ENCODE data around the gene CALD1.

- TF ChIP-seq PATZ1 (CRISPR knock-in tag; IDR thresholded peaks at IDR 0.05; ENCODE audit: borderline replicate concordance) (no peak), CSDC2 (CRISPR knock-in tag; IDR thresholded peaks at IDR 0.05) (peak; percentile 47; the same call in 1 of the 2 replicates), ZNF8 (CRISPR knock-in tag; IDR thresholded peaks at IDR 0.05) (no peak), CREB5 (CRISPR knock-in tag; IDR thresholded peaks at IDR 0.05; ENCODE audit: low read depth) (no peak), ZFP30 (CRISPR knock-in tag; IDR thresholded peaks at IDR 0.05) (no peak; the same call in 1 of the 2 replicates)
Measured at GRCh38 chr7:134818613-134819345, 39.3 kb downstream of the CALD1 start.

Measured in SK-N-SH treated with all-trans-retinoic acid at 6 μM for 48 hours (cell line).